A549 (cell line): Measurements from ENCODE around the gene CCDC88B. TPM values are rescaled to one million over a fixed set of nuclear protein-coding genes. Genes with fewer than 3 reads are reported as not detected.

ENCODE experiments used
- ATAC-seq, 2 experiments: fragments of 200-7000 bp in 1 of 2; fragments of >200 bp in 1 of 2; cut with Nextera tagmentation in 1 of 2; cut with Tn5 transposase in 1 of 2; 3 replicates each; pipeline versions ENCODE4 v1.8.0 to v1.9.1; 2018 to 2020; ENCODE audit warnings: mild to moderate bottlenecking in 1 of 2, moderate library complexity in 1 of 2
- CTCF ChIA-PET: fragments of 300-600 bp; sonication (Branson Sonifier 250); formaldehyde crosslinking; extraction: SDS; loops from one replicate; lab custom pipeline; 2021; ENCODE audit warnings: antibody characterized with exemption, inconsistent platforms; lab: Yijun Ruan, JAX
- POLR2A ChIA-PET: fragments of 350-600 bp; formaldehyde crosslinking; extraction: SDS; loops from one replicate; lab custom pipeline; 2021; ENCODE audit warnings: antibody characterized with exemption, inconsistent platforms; lab: Yijun Ruan, JAX
- DNase-seq, 2 experiments: peaks; one replicate each; pipeline versions ENCODE4 v3.0.0 to v3.0.0-alpha.2; 2011 to 2016; ENCODE audit warnings: low read depth in 1 of 2, low spot score in 1 of 2
- FAIRE-seq: peaks from 2 replicates; lab custom pipeline; 2011; peaks lifted over from hg19 to GRCh38; lab: Jason Lieb, UNC
- H3K27ac ChIP-seq, 2 experiments: fragments of >200 bp; sonication (Bioruptor Twin); formaldehyde crosslinking; 3 replicates each; pipeline ENCODE4 v1.5.1; 2016 to 2017
- H3K4me1 ChIP-seq: fragments of >200 bp; sonication (Bioruptor Twin); formaldehyde crosslinking; 3 replicates; pipeline ENCODE4 v1.6.1; 2016
- H3K4me2 ChIP-seq: fragments of >200 bp; sonication (Bioruptor Twin); formaldehyde crosslinking; 3 replicates; pipeline ENCODE4 v1.6.1; 2016
- H3K4me3 ChIP-seq: fragments of >200 bp; sonication (Bioruptor Twin); formaldehyde crosslinking; 3 replicates; pipeline ENCODE4 v1.5.1; 2016
- H3K9me3 ChIP-seq: fragments of >200 bp; sonication (Bioruptor Twin); formaldehyde crosslinking; 3 replicates; pipeline ENCODE4 v1.6.1; 2016
- ATOH8 ChIP-seq: fragments of 250-450 bp; sonication (Bioruptor Pico); IDR thresholded peaks from 2 replicates; pipeline ENCODE4 v1.5.0; 2020; ENCODE audit warnings: low read depth, mild to moderate bottlenecking, moderate library complexity
- BHLHE40 ChIP-seq: IDR thresholded peaks from 2 replicates; pipeline ENCODE4 v1.6.1; 2012; ENCODE audit warnings: low read depth, low read length, inconsistent platforms
- CBX2 ChIP-seq: fragments of 200-600 bp; sonication (generic); IDR thresholded peaks from 2 replicates; pipeline ENCODE4 v1.6.1; 2016; ENCODE audit warnings: low read depth, mild to moderate bottlenecking, borderline replicate concordance
- CHD4 ChIP-seq: fragments of 200-600 bp; sonication (generic); IDR thresholded peaks from 2 replicates; pipeline ENCODE4 v1.6.1; 2016; ENCODE audit warnings: antibody characterized with exemption, mild to moderate bottlenecking, borderline replicate concordance
- ESRRA ChIP-seq: fragments of 150-350 bp; IDR thresholded peaks from 2 replicates; pipeline ENCODE4 v1.6.1; 2014; ENCODE audit warnings: mild to moderate bottlenecking, low read length, borderline replicate concordance
- FOSL2 ChIP-seq, 2 experiments: fragments of 450-650 bp in 1 of 2; fragments of >200 bp in 1 of 2; sonication (Bioruptor Twin) in 1 of 2; formaldehyde crosslinking; IDR thresholded peaks; 2 replicates each; pipeline versions ENCODE4 v1.5.0 to v1.6.1; 2016 to 2020; ENCODE audit warnings: mild to moderate bottlenecking in 1 of 2, moderate library complexity in 1 of 2
- HDAC2 ChIP-seq: fragments of 200-600 bp; sonication (generic); IDR thresholded peaks from 2 replicates; pipeline ENCODE4 v1.6.1; 2016
- HEYL ChIP-seq: fragments of 250-450 bp; sonication (Bioruptor Pico); IDR thresholded peaks from 2 replicates; pipeline ENCODE4 v1.8.0; 2021; ENCODE audit warnings: mild to moderate bottlenecking, moderate library complexity
- HOXA7 ChIP-seq: fragments of 250-450 bp; sonication (Bioruptor Pico); IDR thresholded peaks from 2 replicates; pipeline ENCODE4 v1.5.0; 2020; ENCODE audit warnings: mild to moderate bottlenecking, moderate library complexity
- HOXB5 ChIP-seq: fragments of 250-450 bp; sonication (Bioruptor Pico); IDR thresholded peaks from 2 replicates; pipeline ENCODE4 v1.5.0; 2020; ENCODE audit warnings: mild to moderate bottlenecking, moderate library complexity
- KDM1A ChIP-seq: fragments of 200-600 bp; sonication (generic); IDR thresholded peaks from 2 replicates; pipeline ENCODE4 v1.6.1; 2016; ENCODE audit warnings: low read depth, mild to moderate bottlenecking
- KDM5A ChIP-seq: fragments of 200-600 bp; sonication (generic); IDR thresholded peaks from 2 replicates; pipeline ENCODE4 v1.6.1; 2016; ENCODE audit warnings: antibody characterized with exemption, mild to moderate bottlenecking
- MAZ ChIP-seq: fragments of 150-350 bp; IDR thresholded peaks from 2 replicates; pipeline ENCODE4 v1.6.1; 2014; ENCODE audit warnings: antibody characterized with exemption, low read depth, low read length, borderline replicate concordance
- MYC ChIP-seq: IDR thresholded peaks from 2 replicates; pipeline ENCODE4 v1.6.1; 2012; ENCODE audit warnings: mild to moderate bottlenecking, inconsistent platforms, low read length, improper control_type of control experiment, borderline replicate concordance
- NR3C1 ChIP-seq: fragments of >200 bp; sonication (Bioruptor Twin); formaldehyde crosslinking; IDR thresholded peaks from 3 replicates; pipeline ENCODE4 v1.6.1; 2017
- PHF8 ChIP-seq: fragments of 200-600 bp; sonication (generic); IDR thresholded peaks from 2 replicates; pipeline ENCODE4 v1.6.1; 2016; ENCODE audit warnings: low read depth, mild to moderate bottlenecking, antibody characterized with exemption, moderate library complexity, borderline replicate concordance
- RAD21 ChIP-seq, 2 experiments: fragments of >200 bp in 1 of 2; sonication (Bioruptor Twin) in 1 of 2; formaldehyde crosslinking in 1 of 2; IDR thresholded peaks in 1 of 2; conservative IDR thresholded peaks in 1 of 2; 2 replicates in 1 of 2; 3 replicates in 1 of 2; pipeline ENCODE4 v1.6.1; 2012 to 2018; ENCODE audit warnings: inconsistent platforms in 1 of 2
- RARB ChIP-seq: fragments of 250-450 bp; sonication (Bioruptor Pico); IDR thresholded peaks from 2 replicates; pipeline ENCODE4 v1.8.0; 2021; ENCODE audit warnings: mild to moderate bottlenecking, moderate library complexity
- RCOR1 ChIP-seq: fragments of 150-350 bp; IDR thresholded peaks from 2 replicates; pipeline ENCODE4 v1.6.1; 2014; ENCODE audit warnings: antibody characterized with exemption, low read length, low read depth
- RNF2 ChIP-seq: fragments of 200-600 bp; sonication (generic); IDR thresholded peaks from 2 replicates; pipeline ENCODE4 v1.6.1; 2016; ENCODE audit warnings: low read depth, mild to moderate bottlenecking, antibody characterized with exemption, moderate library complexity, borderline replicate concordance
- USF2 ChIP-seq: fragments of 450-650 bp; IDR thresholded peaks from 2 replicates; pipeline ENCODE4 v1.6.1; 2014; ENCODE audit warnings: antibody characterized with exemption
- ZSCAN20 ChIP-seq: fragments of 250-450 bp; sonication (Bioruptor Pico); IDR thresholded peaks from 2 replicates; pipeline ENCODE4 v1.8.0; 2022; ENCODE audit warnings: mild to moderate bottlenecking, moderate library complexity
- WGBS: methylation state at CpG from one replicate; pipeline ENCODE4 v1.1.6; 2017; ENCODE audit errors: missing lambda C conversion rate; 5-methylcytosine and 5-hydroxymethylcytosine counted together
- polyA plus RNA-seq, 4 experiments: library from polyadenylated mRNA; depleted of rRNA in 3 of 4; stranded (reverse); fragments of >200 nt; fragmentation: RNase III in 1 of 4; extraction: RNeasy Plus Mini Kit Qiagen cat#74134 plus additional on column Dnase treatment in 1 of 4; gene quantifications; 2 replicates in 3 of 4; 3 replicates in 1 of 4; pipeline ENCODE4 v1.2.3, GENCODE V29; 2011 to 2017
- TF ChIP-seq, protein P1 (sequence below): fragments of >200 bp; sonication (Bioruptor Twin); formaldehyde crosslinking; IDR thresholded peaks from 2 replicates; pipeline ENCODE4 v1.6.1; 2016

CCDC88B gene
- polyA plus RNA-seq, 2 of the 4 experiments (the other 2 are of a cell fraction): 4.8 to 8.8 TPM

DNA sequence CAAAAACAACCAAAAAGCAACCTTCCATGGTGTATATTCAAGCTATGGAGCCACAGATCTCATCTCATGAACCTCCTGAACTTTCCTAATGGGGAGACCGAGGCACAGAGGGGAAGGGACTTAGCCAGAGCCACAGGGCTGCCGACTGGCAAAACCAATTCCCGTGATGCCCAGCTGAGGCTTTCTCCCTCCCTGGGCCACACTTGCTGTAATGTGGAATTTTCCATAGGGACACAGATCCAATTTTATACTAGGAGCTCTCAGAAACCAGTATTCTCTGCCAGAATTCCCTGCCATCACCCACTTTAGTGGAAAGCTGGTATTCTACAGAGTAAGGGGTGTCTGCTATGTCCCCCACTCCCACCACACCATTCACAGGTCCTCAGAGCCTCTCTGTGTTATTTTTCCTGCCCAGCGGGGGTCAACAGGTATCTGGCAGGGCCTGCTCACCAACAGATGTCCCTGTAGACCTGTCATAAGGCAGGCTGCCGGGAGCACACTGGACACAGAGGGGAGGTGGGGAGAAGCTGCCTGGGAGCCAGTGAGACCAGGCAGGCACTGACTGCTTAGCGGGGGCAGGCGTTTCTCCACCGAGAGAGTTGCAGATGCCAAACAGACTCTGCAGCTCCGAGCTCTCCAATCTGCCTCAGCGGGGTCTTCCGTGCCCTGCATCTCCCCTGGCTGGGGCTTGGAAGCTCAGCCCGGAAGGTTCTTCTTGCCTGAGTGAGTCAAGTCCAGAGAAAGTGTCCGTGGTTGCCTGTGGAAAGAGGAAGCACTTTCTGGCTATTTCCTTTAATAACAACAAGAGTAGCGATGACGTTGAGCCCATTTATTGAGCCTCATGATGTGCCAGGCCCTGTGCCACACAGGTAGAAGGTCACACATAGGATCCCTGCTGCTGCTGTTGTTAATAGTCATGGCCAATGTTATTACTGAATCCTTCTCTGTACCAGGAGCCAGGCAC lies 45.3 kb downstream of the CCDC88B start:
- no peak for DNase-seq
- ChIA-PET POLR2A (no interaction called here), CTCF (interaction anchor here (0.7 to 1.7 kb wide), 9 partner anchors 11 to 468 kb away, joined by 3 to 5 read pairs (median 4); no protein-coding TSS in a partner anchor)
- Histone ChIP-seq H3K9me3 (no peaks in the 10 kb centered on the region), H3K4me2 (no peak overlapping the region), H3K4me3 (no peak overlapping the region), H3K4me1 (peaks cover 7% of the 10 kb centered on the region; the same call in 1 of the 3 replicates), H3K27ac (no peak overlapping the region)
- 76% methylated on average over 15 of the region's 15 CpGs for WGBS
- ATAC-seq: peak in 1 of 2 experiments; percentile 36; a peak in 2 of 6 replicates
- TF ChIP-seq ATOH8 (no peak), HOXA7 (CRISPR knock-in tag) (no peak), USF2 (no peak), CBX2 (no peak), PHF8 (no peak), HOXB5 (no peak), BHLHE40 (no peak), MYC (no peak), CHD4 (no peak), HEYL (CRISPR knock-in tag) (no peak), RCOR1 (no peak), KDM1A (no peak), NR3C1 (no peak), KDM5A (no peak), ESRRA (no peak), ZSCAN20 (no peak), RNF2 (no peak), MAZ (no peak), RAD21 (conservative IDR thresholded peaks at IDR 0.05 in 1 of 2, IDR thresholded peaks at IDR 0.05 in 1 of 2) (no peak)
- TF ChIP-seq, protein P1, sequence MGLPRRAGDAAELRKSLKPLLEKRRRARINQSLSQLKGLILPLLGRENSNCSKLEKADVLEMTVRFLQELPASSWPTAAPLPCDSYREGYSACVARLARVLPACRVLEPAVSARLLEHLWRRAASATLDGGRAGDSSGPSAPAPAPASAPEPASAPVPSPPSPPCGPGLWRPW: no peak
- no peak for FAIRE-seq

DNA sequence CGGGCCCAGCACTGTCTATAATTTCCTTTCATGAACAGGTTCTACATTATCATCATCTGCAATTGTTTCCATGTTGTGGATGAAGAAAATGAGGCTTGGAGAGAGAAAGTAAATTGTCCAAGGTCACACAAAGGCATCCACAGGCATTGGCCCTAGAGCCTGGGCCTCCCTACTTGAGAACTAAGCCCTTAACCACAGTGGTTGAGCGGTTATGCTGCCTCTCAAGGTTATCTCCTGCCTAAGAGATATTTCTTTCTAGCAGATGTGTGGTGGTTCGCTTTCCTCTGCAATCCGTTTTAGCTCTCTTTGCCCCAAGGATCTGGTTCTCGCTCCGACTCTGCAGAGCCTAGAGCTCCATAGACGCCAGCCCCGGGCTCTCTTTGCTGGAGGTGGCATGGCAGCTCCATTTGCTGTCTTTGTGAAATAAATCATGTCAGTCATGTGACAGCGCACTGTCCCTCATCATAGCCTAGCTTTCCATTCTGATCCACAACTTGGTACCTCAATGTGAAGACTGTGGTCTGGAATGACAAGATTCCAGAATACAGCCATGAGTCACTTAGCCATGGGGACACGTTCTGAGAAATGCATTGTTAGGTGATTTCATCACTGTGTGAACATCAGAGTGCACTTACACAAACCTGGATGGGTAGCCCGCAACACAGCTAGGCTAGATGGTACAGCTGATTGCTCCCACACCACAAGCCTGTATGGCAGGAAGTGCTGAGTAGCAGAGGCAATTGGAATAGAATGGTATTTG lies 46.1 kb downstream of the CCDC88B start:
- POLR2A ChIA-PET: no interaction called here
- H3K9me3 ChIP-seq: no peaks in the 10 kb centered on the region; the same call in 2 of the 3 replicates
- 73% methylated on average over 11 of the region's 11 CpGs for WGBS

More for the DNA sequence above, 46.1 kb downstream of the CCDC88B start:
- TF ChIP-seq RARB (CRISPR knock-in tag): no peak
- no peak for TF ChIP-seq FOSL2 (IDR thresholded peaks at IDR 0.05)
- peak; percentile 9; the same call in 1 of the 2 replicates for TF ChIP-seq FOSL2 (CRISPR knock-in tag; IDR thresholded peaks at IDR 0.05)
- no peak for TF ChIP-seq HDAC2
- no peak for TF ChIP-seq KDM5A
- Histone ChIP-seq H3K4me1 (peaks cover 7% of the 10 kb centered on the region; the same call in 1 of the 3 replicates), H3K4me2 (no peak overlapping the region), H3K4me3 (no peak overlapping the region), H3K27ac (no peak overlapping the region)
- no peak for FAIRE-seq
- CTCF ChIA-PET: interaction anchor here (1.3 to 1.7 kb wide), 2 partner anchors 63 to 85 kb away, joined by 4 to 5 read pairs; no protein-coding TSS in a partner anchor
- peak in 1 of 2 experiments; percentile 39 for DNase-seq
- no peak for ATAC-seq
